HS-27A (cell line): ENCODE results near the gene TTLL8.
"Not testable (repeated sequence)": the region's sequence is repeated elsewhere in the genome, so short reads cannot be mapped to it uniquely, and the experiment has no call there.

Source experiments
- DNase-seq: peaks from one replicate; pipeline ENCODE4 v3.0.0-alpha.2; 2012; ENCODE audit warnings: low read depth, missing footprints

Gene TTLL8

GRCh38 chr22:50058061-50058905 lies at the start of gene TTLL8:
Gene TTLL8, minus strand, starts transcription at chr22:50058298.
- no peak for DNase-seq

DNA sequence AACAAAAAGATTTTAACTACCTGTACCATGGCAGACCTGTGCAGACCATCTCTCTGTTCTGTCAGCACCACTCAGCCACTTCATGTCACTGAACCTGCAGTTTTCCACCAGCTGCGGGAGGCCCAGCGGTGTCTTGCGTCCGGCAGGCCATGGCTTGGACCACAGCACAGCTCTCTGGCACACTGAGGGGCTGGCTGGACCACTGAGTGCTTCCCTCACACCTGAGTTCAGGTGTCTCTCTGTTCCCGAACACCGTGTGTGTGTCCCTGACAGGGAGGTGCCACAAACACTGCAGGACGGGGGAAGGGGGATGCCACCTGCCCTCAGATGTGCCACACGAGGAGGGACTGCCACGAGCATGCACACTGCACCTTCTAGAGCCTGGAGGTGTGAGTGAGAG lies 49.4 kb upstream of the TTLL8 start:
- DNase-seq = no peak

GRCh38 chr22:50105208-50106100 lies 47.4 kb upstream of the TTLL8 start:
- no peak for DNase-seq

- no peak for DNase-seq
These were observed 46.0 kb upstream of the TTLL8 start for GRCh38 chr22:50104141-50104544.

DNA sequence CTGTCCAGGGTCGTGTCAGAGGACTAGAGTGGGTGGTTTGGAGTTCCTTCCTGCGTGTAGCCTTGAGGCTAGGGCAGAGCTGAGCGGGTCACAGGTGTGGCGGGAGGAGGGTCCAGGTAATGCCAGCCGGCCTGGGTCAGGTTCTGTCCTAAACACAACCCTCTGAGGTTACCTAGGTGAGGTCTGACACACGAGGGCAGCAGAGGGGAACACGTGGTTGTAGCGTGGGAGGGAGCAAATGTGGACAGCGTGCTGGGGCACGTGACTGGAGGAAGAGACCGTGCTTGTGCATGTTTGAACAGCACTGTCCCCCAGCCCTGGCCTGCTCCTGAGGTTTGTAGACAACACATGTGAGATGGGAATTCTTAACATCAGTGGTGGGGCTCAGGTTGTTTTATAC lies 44.8 kb upstream of the TTLL8 start:
- no peak for DNase-seq

DNA sequence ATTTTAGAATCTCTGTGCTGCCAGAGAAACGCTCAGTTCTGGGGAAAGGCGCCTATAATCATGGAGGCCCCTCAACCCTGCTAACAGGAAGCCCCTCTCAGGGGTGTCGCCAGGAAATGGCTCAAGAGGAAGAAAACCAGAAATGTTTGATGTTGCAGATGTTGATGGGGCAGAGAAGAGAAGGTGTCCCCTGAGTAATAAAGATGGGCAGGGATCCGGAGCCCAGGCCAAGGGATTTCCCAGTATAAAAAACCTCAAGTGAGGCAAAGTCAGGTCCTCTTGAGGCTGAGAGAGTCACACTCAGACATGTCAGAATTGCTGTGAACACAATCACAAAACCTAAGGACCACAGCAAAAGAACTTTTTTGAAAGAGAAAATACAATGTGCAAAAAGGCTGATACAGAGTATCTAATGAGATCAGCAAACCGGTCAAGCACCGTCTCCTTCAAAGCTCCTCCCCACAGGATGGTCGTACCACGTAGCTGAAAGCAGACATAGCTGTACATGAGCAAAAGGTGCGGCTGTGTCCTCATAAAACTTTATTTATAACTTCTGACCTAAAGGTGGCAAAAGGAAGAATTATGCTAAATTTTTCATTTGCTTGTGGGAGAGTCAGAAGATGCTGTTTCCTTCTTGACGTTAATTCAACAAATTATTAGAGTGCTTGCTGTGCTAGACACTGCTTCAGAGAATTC lies 43.9 kb upstream of the TTLL8 start:
- DNase-seq = no peak

- no peak for DNase-seq
These were observed 40.0 kb upstream of the TTLL8 start for GRCh38 chr22:50098052-50098451.

DNA sequence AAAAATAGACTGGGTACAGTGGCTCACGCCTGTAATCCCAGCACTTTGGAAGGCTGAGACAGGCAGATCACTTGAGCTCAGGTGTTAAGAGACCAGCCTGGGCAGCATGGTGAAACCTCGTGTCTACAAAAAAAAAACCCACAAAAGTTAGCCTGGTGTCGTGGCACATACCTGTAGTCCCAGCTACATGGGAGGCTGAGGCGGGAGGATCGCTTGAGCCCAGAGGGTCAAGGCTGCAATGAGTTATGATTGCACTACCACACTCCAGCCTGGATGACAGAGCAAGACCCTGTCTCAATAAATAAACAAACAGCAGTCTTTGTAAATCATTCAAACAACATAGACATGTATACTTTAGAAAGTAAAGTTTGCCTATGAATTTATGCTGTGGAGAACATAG lies 34.2 kb upstream of the TTLL8 start:
- no peak for DNase-seq

- no peak for DNase-seq
These were observed 33.1 kb upstream of the TTLL8 start for GRCh38 chr22:50091092-50091768.

- DNase-seq = no peak
These were observed 32.3 kb upstream of the TTLL8 start for GRCh38 chr22:50090412-50090714.

- no peak for DNase-seq
These were observed 31.7 kb upstream of the TTLL8 start, which contains the start of gene MOV10L1 for GRCh38 chr22:50089682-50090411. Gene MOV10L1, plus strand, starts transcription at chr22:50090006. Its CDS starts 83 bp downstream, at chr22:50090089.

GRCh38 chr22:50089231-50089630 lies 31.1 kb upstream of the TTLL8 start:
- DNase-seq = no peak

DNA sequence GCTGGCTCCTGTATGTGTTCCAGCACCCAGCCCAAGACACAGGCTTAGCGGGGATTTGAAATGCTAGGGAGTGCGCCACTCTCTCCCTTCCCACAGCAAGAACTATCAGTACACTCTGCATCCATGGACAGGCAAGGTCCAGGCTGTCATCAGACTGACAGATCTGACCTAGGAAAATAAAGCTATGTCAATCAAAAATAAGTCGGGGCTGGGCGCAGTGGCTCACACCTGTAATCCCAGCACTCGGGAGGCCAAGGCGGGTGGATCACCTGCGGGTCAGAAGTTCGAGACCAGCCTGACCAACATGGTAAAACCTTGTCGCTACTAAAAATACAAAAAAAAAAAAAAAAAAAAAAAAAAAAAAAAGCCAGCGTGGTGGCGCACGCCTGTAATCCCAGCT lies 30.0 kb upstream of the TTLL8 start:
- no peak for DNase-seq

DNA sequence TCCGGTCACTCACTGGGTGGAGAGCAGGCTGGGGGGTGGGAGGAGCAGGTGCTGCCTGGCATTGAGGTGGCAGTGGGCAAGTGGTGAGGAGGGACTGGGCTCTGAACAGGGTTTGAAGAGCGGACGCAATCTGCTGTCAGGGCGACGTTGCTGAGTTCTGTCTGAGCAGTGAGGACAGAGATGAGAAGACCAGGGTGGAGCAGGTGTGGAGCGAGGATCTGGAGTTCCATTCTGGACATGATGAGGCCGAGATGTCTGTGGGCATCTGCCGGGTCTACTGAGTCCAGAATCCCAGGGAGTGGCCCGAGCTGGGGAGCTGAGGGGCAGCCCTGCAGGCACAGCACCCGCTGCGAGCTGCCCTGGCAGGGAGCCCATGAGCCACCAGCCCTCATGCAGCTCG lies 29.5 kb upstream of the TTLL8 start:
- no peak for DNase-seq

DNA sequence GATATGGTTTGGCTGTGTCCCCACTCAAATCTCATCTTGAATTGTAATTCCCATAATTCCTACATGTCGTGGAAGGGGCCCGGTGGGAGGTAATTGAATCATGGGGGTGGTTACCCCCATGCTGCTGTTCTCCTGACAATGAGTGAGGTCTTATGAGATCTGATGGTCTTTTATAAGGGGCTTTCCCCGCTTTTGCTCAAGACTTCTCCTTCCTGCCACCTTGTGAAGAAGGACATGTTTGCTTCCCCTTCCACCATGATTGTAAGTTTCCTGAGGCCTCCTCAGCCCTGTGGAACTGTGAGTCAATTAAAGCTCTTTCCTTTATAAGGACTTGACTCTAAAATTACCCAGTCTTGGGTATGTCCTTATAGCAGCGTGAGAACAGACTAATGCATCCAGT lies 28.9 kb upstream of the TTLL8 start:
- DNase-seq = not testable (repeated sequence)

DNA sequence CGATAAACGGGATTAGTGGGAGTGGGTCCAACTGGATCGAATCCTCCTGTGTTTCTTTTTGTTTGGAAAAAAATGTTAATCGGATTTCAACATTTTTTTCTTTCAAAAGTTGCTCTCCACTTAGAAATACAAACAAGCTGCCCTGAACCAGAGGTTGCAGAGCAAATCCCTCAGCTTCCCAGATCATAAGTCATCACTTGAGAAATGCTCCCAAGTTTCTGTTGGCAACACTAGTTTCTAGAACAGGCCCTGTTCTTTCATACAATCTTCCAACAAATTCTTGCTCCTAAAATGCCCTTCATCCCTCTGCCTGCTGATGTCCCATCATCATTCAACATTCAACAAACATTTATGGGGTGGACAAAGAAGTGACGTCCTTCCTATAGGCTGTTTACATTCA lies 28.4 kb upstream of the TTLL8 start:
- DNase-seq = no peak

GRCh38 chr22:50085211-50085972 lies 27.3 kb upstream of the TTLL8 start, which contains the start of gene MLC1:
Gene MLC1, minus strand, starts transcription at chr22:50085426. Its CDS starts 524 bp downstream, at chr22:50084902.
- DNase-seq = no peak

DNA sequence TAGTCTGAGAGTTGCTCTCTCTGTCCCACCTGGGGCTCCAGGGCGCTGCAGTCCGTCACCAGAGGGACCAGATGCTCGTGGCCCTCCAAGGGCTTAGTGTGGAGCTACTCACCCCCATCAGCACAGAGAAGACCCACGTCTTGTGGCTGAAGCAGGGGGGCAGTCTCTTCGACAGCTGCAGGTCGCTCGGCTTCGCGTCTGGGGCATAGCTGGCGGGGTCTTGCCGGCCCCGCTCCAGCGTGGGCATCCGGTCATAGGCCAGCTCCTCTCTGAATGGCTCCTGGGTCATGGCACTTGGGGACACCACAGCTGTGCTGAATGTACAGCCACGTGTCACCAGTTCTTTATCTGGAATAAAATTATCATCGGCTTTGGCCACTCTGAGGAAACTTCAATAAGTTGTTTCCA lies 26.5 kb upstream of the TTLL8 start:
- no peak for DNase-seq

DNA sequence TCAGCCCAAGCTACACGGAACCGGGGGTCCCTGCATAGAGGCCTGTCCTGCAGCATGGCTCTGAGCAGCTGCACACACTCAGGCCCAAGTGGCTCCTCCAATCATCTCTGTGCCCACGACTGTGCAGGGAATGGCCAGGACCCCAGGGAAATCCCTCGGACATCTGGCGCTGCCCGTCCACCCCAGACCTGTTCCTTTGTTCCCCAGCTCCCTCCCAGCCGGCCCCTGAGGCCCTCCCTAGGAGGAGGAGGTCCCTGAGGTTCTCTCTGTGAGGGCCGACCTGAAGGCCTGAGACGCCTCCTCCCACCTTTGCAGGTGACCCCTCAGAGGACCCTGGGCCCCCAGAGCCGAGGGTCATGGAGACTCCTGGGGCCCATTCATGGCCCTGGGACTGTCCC lies 26.0 kb upstream of the TTLL8 start:
- no peak for DNase-seq

- DNase-seq = no peak
These were observed 25.5 kb upstream of the TTLL8 start for GRCh38 chr22:50083462-50084079.
